ENCODE data around the gene PSMA1. TPM values are rescaled to one million over a fixed set of nuclear protein-coding genes. Genes with fewer than 3 reads are reported as not detected.

Gene PSMA1
- total and polyA plus RNA-seq, 2 of the 13 experiments (the other 11 are each of a cell fraction or from before 2014, with no cell fraction given) = 188 to 229 TPM

- TF ChIP-seq DMTF1 (CRISPR knock-in tag; IDR thresholded peaks at IDR 0.05) (0 out of 2 replicates have a peak, but pooled peaks have one; percentile 48), ZBTB40 (IDR thresholded peaks at IDR 0.05) (no peak), ZBTB40 (CRISPR knock-in tag; IDR thresholded peaks at IDR 0.05) (peak; percentile 79), ZBTB26 (CRISPR knock-in tag; IDR thresholded peaks at IDR 0.05; ENCODE audit: borderline replicate concordance) (no peak), MTA3 (CRISPR knock-in tag; IDR thresholded peaks at IDR 0.05) (no peak), JARID2 (CRISPR knock-in tag; IDR thresholded peaks at IDR 0.05; ENCODE audit: insufficient replicate concordance) (no peak), CCDC6 (CRISPR knock-in tag; IDR thresholded peaks at IDR 0.05) (no peak), NFKB2 (CRISPR knock-in tag; IDR thresholded peaks at IDR 0.05; ENCODE audit: borderline replicate concordance) (peak; percentile 87; the same call in 1 of the 2 replicates), DBP (CRISPR knock-in tag; IDR thresholded peaks at IDR 0.05; ENCODE audit: not compliant biosample characterization) (peak; percentile 80), ELK4 (CRISPR knock-in tag; IDR thresholded peaks at IDR 0.05; ENCODE audit: borderline replicate concordance) (peak; percentile 33; the same call in 1 of the 2 replicates), ZNF839 (CRISPR knock-in tag; IDR thresholded peaks at IDR 0.05; ENCODE audit: borderline replicate concordance) (no peak)
Measured at GRCh38 chr11:14519917-14520746, at the start of gene PSMA1 (continued).
